Nephron progenitor cell (in vitro differentiated cells): ENCODE results near the gene ANP32A.

Experiments used
- DNase-seq: peaks from one replicate; pipeline ENCODE4 v3.0.0; 2021
- H3K27ac Mint-ChIP-seq: 2 replicates; pipeline ENCODE4 v1.8.0; 2021; ENCODE audit warnings: mild to moderate bottlenecking, moderate library complexity, mixed read lengths
- H3K27me3 Mint-ChIP-seq: 2 replicates; pipeline ENCODE4 v1.8.0; 2021; ENCODE audit warnings: mild to moderate bottlenecking, low read depth, mixed read lengths; ENCODE audit not compliant: poor library complexity
- H3K36me3 Mint-ChIP-seq: 2 replicates; pipeline ENCODE4 v1.8.0; 2021; ENCODE audit warnings: low read depth, mixed read lengths
- H3K4me1 Mint-ChIP-seq: 2 replicates; pipeline ENCODE4 v1.8.0; 2021; ENCODE audit warnings: mixed read lengths
- H3K4me3 Mint-ChIP-seq: 2 replicates; pipeline ENCODE4 v1.8.0; 2021; ENCODE audit warnings: mild to moderate bottlenecking, moderate library complexity, mixed read lengths
- H3K9me3 Mint-ChIP-seq: 2 replicates; pipeline ENCODE4 v1.8.0; 2021; ENCODE audit warnings: mild to moderate bottlenecking, moderate library complexity, mixed read lengths
- CTCF ChIP-seq: fragments of 200-600 bp; sonication (generic); IDR thresholded peaks from 2 replicates; pipeline ENCODE4 v1.5.0; 2021; ENCODE audit warnings: antibody characterized with exemption

Gene ANP32A

GRCh38 chr15:68812597-68813431, 7.9 kb downstream of the ANP32A start:
- peaks cover 50% of the 10 kb centered on the region for H3K36me3 Mint-ChIP-seq
- peak overlapping the region; percentile 92 for H3K27ac Mint-ChIP-seq
- H3K4me1 Mint-ChIP-seq, result peaks cover 93% of the 10 kb centered on the region
- no peaks in the 10 kb centered on the region for H3K9me3 Mint-ChIP-seq
- no peak for DNase-seq
- peak overlapping the region; percentile 42 for H3K4me3 Mint-ChIP-seq
- H3K27me3 Mint-ChIP-seq, result no peaks in the 10 kb centered on the region
- no peak for TF ChIP-seq CTCF

- Mint-ChIP-seq H3K9me3 (no peaks in the 10 kb centered on the region), H3K4me3 (no peak overlapping the region), H3K27me3 (no peaks in the 10 kb centered on the region), H3K27ac (peak overlapping the region; percentile 22), H3K4me1 (peaks cover 96% of the 10 kb centered on the region), H3K36me3 (peaks cover 51% of the 10 kb centered on the region)
- no peak for DNase-seq
- no peak for TF ChIP-seq CTCF
These were observed 8.6 kb downstream of the ANP32A start for GRCh38 chr15:68812069-68812468.

- Mint-ChIP-seq H3K9me3 (no peaks in the 10 kb centered on the region), H3K36me3 (peaks cover 50% of the 10 kb centered on the region), H3K4me1 (peaks cover 92% of the 10 kb centered on the region), H3K4me3 (no peak overlapping the region), H3K27ac (peak overlapping the region; percentile 55), H3K27me3 (no peaks in the 10 kb centered on the region)
- DNase-seq, result no peak
- no peak for TF ChIP-seq CTCF
These were observed 11.2 kb downstream of the ANP32A start for GRCh38 chr15:68809517-68809916.

- H3K4me3 Mint-ChIP-seq, result no peak overlapping the region
- peak overlapping the region; percentile 72 for H3K27ac Mint-ChIP-seq
- H3K36me3 Mint-ChIP-seq, result peaks cover 54% of the 10 kb centered on the region
- DNase-seq, result no peak
- H3K4me1 Mint-ChIP-seq, result peaks cover 85% of the 10 kb centered on the region
- H3K27me3 Mint-ChIP-seq, result no peaks in the 10 kb centered on the region
- no peak for TF ChIP-seq CTCF
- no peaks in the 10 kb centered on the region for H3K9me3 Mint-ChIP-seq
These were observed 11.9 kb downstream of the ANP32A start for GRCh38 chr15:68808770-68809169.

GRCh38 chr15:68808091-68808490, 12.6 kb downstream of the ANP32A start:
- no peak for TF ChIP-seq CTCF
- no peaks in the 10 kb centered on the region for H3K9me3 Mint-ChIP-seq
- H3K27me3 Mint-ChIP-seq, result no peaks in the 10 kb centered on the region
- H3K36me3 Mint-ChIP-seq, result peaks cover 50% of the 10 kb centered on the region
- no peak for DNase-seq
- no peak overlapping the region for H3K4me3 Mint-ChIP-seq
- peaks cover 79% of the 10 kb centered on the region for H3K4me1 Mint-ChIP-seq
- H3K27ac Mint-ChIP-seq, result no peak overlapping the region

- Mint-ChIP-seq H3K4me1 (peaks cover 72% of the 10 kb centered on the region), H3K27me3 (no peaks in the 10 kb centered on the region), H3K36me3 (peaks cover 47% of the 10 kb centered on the region), H3K9me3 (no peaks in the 10 kb centered on the region), H3K4me3 (peak overlapping the region; percentile 58), H3K27ac (peak overlapping the region; percentile 68)
- no peak for DNase-seq
- no peak for TF ChIP-seq CTCF
These were observed 13.4 kb downstream of the ANP32A start for GRCh38 chr15:68807249-68807648.
